GM21576 (cell line): Measurements from ENCODE around the gene PKP3.
"Not testable (repeated sequence)": the region's sequence is repeated elsewhere in the genome, so short reads cannot be mapped to it uniquely, and the experiment has no call there.

ENCODE experiments used
- ATAC-seq: cut with Tn5 transposase; IDR thresholded peaks from one replicate; pipeline ENCODE4 v1.9.1; 2021; ENCODE audit warnings: mild to moderate bottlenecking, moderate library complexity; ENCODE audit not compliant: unreplicated experiment

PKP3 gene

DNA sequence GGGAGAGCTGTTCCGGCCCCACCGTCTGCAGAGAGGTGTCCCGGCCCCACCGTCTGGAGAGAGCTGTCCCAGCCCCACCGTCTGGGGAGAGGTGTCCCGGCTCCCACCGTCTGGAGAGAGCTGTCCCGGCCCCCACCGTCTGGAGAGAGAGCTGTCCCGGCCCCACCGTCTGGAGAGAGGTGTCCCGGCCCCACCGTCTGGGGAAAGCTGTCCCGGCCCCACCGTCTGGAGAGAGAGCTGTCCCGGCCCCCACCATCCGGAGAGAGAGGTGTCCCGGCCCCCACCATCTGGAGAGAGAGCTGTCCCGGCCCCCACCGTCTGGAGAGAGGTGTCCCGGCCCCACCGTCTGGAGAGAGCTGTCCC is 30.6 kb upstream of the PKP3 start:
- not testable (repeated sequence) for ATAC-seq

GRCh38 chr11:363948-364761 is 29.9 kb upstream of the PKP3 start:
- no peak for ATAC-seq

DNA sequence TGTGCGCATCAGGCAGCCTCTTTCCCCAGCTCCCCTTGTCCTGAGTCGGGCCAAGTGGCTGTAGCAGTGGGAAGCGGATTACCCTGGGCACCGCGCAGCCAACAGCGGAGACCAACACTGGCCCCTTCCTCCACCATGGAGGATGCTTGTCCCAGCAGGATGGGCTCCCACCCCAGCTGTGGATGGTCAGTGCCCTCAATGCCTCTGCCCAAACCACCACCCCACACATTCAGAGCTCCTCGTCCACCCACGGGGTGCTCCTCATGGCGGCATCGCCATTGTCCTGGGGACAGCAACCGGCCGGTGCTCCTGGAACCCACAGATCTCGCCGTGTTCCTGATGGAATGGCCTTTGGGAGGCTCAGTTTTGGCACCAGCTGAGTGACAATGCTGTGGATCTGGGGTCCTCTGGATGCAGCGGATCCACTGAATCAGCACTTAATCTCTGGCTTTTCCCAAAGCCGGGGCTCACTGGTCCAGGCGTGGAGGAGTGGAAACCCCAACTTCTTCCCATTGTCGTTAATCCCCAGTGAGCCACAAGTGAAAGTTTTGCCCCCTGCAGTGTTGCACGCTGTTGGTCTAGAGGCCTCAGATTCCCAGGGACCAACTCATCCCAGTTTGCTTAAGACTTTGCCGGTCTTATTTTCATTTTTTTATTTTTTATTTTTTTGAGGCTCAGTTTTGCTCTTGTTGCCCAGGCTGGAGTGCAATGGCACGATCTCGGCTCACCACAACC is 28.9 kb upstream of the PKP3 start:
- no peak for ATAC-seq

GRCh38 chr11:365831-366230 is 28.2 kb upstream of the PKP3 start:
- no peak for ATAC-seq

DNA sequence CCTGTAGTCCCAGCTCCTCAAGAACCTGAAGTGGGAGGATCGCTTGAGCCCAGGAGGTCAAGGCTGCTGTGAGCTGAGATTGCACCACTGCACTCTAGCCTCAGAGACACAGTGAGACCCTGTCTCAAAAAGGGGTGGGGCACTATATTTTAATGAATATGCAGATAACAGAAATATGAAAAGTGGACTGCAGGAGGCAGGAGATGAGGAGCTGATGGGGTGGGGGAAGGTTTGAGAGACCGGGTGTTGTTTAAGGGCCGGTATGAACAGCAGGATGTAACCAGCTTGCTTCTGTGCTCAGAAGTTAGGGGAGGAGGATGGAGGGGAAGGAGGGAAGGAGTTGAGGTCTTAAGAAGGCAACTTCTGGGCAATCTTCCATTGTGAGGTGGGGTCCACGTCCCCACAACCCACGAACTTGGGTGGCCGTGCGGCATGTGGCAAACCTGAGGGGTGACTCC is 26.0 kb upstream of the PKP3 start:
- ATAC-seq: no peak

GRCh38 chr11:368414-369335 is 25.3 kb upstream of the PKP3 start:
- ATAC-seq: no peak

DNA sequence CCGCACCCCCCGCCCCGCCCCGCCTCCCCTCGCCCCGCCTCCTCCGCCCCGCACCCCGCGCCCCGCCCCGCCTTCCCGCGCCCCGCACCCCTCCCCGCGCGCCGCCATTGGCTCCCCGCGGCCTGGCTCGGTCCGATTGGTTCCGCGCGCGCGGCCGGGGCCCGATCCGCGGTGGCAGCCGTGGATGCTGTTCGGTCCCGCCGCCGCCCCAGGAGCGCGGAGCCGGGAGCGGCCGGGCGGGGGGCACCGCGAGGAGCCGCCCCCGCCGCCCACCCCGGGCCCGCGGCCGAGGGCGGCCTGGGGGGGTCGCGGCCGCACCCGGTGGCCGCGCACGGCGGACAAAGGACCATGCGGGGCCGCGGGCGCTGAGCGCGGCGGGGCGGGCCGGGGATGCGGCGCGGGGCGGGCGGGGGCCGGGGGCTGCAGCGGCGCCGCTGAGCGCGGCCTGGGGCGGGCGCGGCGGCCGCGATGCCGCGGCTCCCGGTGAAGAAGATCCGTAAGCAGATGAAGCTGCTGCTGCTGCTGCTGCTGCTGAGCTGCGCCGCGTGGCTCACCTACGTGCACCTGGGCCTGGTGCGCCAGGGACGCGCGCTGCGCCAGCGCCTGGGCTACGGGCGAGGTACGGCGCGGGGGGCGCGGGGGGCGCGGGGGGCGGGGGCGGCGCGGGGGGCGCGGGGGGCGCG is 24.5 kb upstream of the PKP3 start, which contains the start of gene B4GALNT4:
B4GALNT4 (plus strand) TSS at position 164 of the 683 bp plus-strand sequence; CDS start at position 469, 305 bp downstream.
- ATAC-seq: no peak

- ATAC-seq: no peak
These were observed 23.7 kb upstream of the PKP3 start for GRCh38 chr11:370070-370941.

GRCh38 chr11:371051-371450 is 23.0 kb upstream of the PKP3 start:
- ATAC-seq: no peak

- ATAC-seq: no peak
These were observed 22.1 kb upstream of the PKP3 start for GRCh38 chr11:371716-372590.

DNA sequence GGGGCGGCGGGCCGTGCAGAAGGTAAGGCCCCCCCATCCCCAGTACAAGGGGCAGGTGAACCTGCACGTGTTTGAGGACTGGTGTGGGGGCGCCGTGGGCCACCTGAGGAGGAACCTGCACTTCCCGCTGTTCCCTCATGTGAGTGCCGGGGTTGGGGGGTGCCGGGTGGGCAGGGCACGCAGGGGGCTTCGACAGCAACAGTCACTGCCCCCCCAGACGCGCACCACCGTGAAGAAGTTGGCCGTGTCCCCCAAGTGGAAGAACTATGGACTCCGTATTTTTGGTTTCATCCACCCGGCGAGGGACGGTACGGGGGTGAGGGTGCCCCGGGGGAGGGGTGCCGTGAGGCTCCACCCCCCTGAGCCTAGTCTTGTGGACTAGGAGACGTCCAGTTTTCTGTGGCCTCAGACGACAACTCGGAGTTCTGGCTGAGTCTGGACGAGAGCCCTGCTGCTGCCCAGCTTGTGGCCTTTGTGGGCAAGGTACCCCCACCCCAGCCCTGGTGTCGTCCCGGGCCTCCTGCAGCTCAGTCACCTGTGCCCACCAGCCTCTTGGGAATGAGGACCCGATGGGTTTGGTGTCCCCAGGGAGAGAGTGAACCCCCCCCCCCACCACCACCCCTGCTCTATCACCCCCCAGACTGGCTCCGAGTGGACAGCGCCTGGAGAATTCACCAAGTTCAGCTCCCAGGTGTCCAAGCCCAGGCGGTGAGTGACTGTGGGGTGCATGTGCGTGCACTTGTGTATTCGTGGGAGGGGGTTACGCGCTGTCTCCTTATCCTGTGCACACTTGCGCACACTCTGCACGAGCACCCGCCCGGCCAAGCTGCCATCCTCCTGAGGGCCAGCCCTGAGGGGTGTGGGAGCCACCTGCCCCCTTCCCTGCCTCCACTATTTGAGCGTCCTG is 20.9 kb upstream of the PKP3 start:
- ATAC-seq: no peak

DNA sequence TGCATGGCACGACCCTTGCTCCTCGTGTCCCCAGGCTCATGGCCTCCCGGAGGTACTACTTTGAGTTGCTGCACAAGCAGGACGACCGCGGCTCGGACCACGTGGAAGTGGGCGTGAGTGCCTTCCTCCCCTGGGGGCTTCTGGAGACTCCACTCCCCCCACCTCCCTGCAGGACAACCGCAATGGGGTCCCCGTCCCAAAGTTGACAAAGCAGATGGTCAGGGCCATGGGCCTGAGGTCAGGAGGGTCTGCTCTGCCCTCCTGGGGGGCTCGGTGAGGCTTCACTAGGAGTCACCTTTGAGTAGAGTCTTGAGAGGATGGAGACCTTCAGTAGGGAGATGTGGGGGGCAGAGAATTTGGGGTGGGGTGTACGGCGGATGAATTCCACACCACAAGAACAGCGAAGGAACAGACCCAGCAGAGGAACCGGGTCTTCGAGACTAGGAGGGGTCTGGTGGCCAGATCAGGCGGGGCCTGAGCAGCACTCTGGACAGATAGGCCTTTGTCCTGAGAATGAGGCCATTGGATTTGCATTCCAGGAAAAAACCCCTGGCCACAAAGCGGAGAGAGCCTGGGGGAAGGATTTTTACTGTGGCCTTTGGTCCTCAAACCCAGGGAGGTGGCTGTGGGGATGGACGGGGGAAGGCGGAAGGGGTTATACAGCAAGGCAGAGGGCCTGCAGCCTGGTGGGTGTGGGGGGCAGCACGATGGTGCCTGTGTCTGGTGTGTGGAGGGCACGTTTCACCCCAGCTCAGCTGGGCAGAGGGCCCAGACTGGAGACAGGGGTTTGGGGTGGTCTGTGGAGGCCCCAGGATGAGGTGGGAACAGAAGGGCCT is 20.1 kb upstream of the PKP3 start:
- no peak for ATAC-seq

DNA sequence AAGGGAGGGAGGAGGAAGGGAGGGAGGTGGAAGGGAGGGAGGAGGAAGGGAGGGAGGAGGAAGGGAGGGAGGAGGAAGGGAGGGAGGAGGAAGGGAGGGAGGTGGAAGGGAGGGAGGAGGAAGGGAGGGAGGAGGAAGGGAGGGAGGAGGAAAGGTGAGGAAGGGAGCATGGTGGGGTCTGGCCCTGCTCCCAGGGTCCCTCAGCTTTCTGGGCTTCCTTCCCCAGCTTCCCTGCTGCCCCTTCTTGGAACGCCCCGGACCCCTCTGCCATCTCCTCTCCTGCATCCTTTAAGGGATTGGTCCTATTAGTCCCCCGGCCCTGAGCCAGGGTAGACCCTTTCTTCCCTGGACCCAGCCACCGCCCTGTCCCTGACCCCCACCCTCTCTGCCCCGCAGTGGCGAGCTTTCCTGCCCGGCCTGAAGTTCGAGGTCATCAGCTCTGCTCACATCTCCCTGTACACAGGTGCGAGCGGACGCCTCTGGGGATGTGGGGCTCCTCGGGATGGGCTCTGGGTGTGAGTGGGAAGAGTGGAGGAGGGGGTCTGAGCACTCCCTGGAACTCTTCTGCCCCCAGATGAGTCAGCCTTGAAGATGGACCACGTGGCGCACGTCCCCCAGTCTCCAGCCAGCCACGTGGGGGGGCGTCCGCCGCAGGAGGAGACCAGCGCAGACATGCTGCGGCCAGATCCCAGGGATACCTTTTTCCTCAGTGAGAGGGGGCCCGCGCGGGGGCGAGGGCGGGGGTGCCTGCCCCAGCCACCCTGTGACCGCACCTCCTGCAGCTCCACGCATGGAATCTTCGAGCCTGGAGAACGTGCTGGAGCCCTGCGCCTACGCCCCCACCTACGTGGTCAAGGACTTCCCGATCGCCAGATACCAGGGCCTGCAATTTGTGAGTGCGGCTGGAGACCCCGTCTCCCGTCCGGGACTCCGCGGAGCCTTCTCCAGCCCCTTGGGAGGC is 18.7 kb upstream of the PKP3 start:
- no peak for ATAC-seq

DNA sequence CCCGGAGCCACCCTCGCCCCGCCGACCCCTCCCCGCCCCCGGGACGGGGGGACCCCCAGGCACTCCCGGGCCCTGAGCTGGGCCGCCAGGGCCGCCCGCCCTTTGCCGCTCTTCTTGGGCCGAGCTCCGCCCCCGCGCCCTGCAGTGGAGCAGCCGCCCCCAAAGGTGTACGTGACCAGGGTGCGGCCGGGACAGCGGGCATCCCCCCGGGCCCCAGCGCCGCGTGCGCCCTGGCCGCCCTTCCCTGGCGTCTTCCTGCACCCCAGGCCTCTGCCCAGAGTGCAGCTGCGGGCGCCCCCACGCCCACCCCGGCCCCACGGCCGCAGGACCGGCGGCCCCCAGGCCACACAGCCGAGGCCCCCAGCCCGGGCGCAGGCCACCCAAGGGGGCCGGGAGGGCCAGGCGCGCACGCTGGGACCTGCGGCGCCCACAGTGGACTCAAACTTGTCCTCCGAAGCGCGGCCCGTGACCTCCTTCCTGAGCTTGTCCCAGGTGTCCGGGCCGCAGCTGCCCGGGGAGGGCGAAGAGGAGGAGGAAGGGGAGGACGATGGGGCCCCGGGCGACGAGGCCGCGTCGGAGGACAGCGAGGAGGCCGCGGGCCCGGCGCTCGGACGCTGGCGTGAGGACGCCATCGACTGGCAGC is 17.4 kb upstream of the PKP3 start:
- no peak for ATAC-seq
